Measurements from ENCODE around the gene B4GALT1.

- TF ChIP-seq EZH2 (IDR thresholded peaks at IDR 0.05; ENCODE audit: insufficient read depth, poor library complexity, severe bottlenecking) (no peak), EZH2phosphoT487 (IDR thresholded peaks at IDR 0.05; ENCODE audit: insufficient read depth, low read depth) (no peak)
These were observed 12.0 kb upstream of the B4GALT1 start for GRCh38 chr9:33178972-33179697.
